Panc1 (cell line): ENCODE data around the gene ELF4.

Experiments used
- CTCF ChIP-seq: fragments of 450-650 bp; IDR thresholded peaks from 2 replicates; pipeline ENCODE4 v1.5.1; 2017; ENCODE audit warnings: mild to moderate bottlenecking
- POLR2AphosphoS5 ChIP-seq: IDR thresholded peaks from 2 replicates; pipeline ENCODE4 v1.6.1; 2012; ENCODE audit warnings: mild to moderate bottlenecking, low read depth, low read length, moderate library complexity
- TCF7L2 ChIP-seq: IDR thresholded peaks from 2 replicates; pipeline ENCODE4 v1.6.1; 2011; ENCODE audit warnings: mild to moderate bottlenecking, low read depth, low read length, inconsistent platforms

- no peak for TF ChIP-seq TCF7L2
- TF ChIP-seq CTCF = no peak
- TF ChIP-seq POLR2AphosphoS5 = no peak
These were observed 6.9 kb upstream of the ELF4 start for GRCh38 chrX:130117166-130117565.
